Breast epithelium (tissue), 3 donors: ENCODE measurements around the gene LIPC.

Experiments
- POLR2A ChIP-seq: fragments of 450-650 bp; IDR thresholded peaks from one replicate; pipeline ENCODE4 v1.6.1; 2016; ENCODE audit warnings: antibody characterized with exemption, mild to moderate bottlenecking, moderate library complexity
- POLR2AphosphoS5 ChIP-seq, 3 donors: sonication (generic); formaldehyde crosslinking; IDR thresholded peaks; one replicate each; pipeline ENCODE4 v1.6.1; 2017; ENCODE audit warnings: antibody characterized with exemption in 3 of 3
- TF ChIP-seq, protein P1 (sequence below), 3 donors: fragments of 450-650 bp; IDR thresholded peaks; one replicate each; pipeline ENCODE4 v1.5.1; 2016 to 2017; ENCODE audit warnings: antibody characterized with exemption in 3 of 3, mild to moderate bottlenecking in 3 of 3, moderate library complexity in 3 of 3

DNA sequence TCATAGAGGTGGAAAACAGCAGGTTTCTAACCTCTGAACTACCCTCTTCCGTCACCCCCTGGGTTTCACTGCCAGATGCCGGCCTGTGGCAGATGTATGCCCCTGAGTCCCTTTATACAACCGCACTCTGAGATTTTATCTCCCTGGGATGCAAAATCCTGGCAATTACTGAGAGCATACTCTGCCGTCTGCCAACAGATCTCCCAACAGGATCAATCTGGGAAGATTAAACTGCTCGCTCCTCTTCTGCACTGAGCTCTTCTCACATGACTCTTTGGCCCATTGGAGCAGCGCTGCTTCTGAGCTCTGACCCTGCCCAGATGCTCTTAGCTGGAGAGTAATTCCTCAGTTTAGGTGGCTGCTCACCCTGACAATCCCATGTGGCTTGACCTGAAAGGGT, 133.2 kb downstream of the LIPC start:
- no peak for TF ChIP-seq POLR2A
- TF ChIP-seq, protein P1, sequence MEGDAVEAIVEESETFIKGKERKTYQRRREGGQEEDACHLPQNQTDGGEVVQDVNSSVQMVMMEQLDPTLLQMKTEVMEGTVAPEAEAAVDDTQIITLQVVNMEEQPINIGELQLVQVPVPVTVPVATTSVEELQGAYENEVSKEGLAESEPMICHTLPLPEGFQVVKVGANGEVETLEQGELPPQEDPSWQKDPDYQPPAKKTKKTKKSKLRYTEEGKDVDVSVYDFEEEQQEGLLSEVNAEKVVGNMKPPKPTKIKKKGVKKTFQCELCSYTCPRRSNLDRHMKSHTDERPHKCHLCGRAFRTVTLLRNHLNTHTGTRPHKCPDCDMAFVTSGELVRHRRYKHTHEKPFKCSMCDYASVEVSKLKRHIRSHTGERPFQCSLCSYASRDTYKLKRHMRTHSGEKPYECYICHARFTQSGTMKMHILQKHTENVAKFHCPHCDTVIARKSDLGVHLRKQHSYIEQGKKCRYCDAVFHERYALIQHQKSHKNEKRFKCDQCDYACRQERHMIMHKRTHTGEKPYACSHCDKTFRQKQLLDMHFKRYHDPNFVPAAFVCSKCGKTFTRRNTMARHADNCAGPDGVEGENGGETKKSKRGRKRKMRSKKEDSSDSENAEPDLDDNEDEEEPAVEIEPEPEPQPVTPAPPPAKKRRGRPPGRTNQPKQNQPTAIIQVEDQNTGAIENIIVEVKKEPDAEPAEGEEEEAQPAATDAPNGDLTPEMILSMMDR (IDR thresholded peaks at IDR 0.05), result no peak
- no peak for TF ChIP-seq POLR2AphosphoS5 (IDR thresholded peaks at IDR 0.05)
